GM21576 (cell line): ENCODE measurements around the gene TMX1.
"Not testable (repeated sequence)": the region's sequence is repeated elsewhere in the genome, so short reads cannot be mapped to it uniquely, and the experiment has no call there.

Source experiments
- ATAC-seq: cut with Tn5 transposase; IDR thresholded peaks from one replicate; pipeline ENCODE4 v1.9.1; 2021; ENCODE audit warnings: mild to moderate bottlenecking, moderate library complexity; ENCODE audit not compliant: unreplicated experiment

The TMX1 gene, protein sequence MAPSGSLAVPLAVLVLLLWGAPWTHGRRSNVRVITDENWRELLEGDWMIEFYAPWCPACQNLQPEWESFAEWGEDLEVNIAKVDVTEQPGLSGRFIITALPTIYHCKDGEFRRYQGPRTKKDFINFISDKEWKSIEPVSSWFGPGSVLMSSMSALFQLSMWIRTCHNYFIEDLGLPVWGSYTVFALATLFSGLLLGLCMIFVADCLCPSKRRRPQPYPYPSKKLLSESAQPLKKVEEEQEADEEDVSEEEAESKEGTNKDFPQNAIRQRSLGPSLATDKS

GRCh38 chr14:51239813-51240803 is at the start of gene TMX1:
TMX1 (plus strand) TSS chr14:51240247; CDS start chr14:51240293, 46 bp downstream.
- ATAC-seq: peak; percentile 80

GRCh38 chr14:51201890-51202289 is 38.2 kb upstream of the TMX1 start:
- ATAC-seq: peak; percentile 48

- ATAC-seq: peak; percentile 58
Measured at GRCh38 chr14:51202914-51203665, 37.0 kb upstream of the TMX1 start.

DNA sequence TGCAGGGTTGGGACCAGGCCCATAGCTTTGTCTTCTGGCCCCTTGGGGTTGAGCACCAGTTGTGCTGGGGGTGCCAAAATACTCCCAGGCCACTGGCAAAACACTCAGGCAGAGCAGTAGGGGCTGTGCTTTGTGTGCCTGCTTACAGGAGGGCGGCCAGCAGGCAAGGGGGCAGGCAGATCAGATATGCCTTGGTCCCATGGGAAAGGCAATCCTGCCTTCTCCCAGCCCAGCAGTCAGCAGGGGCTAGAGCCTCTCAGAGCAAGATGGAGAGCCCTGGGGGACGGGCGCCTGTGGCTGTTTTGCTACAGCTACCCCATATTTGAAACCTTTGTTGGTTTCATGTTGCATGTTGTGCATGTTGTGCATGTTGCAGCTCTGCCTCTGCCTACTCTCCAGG is 36.2 kb upstream of the TMX1 start:
- no peak for ATAC-seq

DNA sequence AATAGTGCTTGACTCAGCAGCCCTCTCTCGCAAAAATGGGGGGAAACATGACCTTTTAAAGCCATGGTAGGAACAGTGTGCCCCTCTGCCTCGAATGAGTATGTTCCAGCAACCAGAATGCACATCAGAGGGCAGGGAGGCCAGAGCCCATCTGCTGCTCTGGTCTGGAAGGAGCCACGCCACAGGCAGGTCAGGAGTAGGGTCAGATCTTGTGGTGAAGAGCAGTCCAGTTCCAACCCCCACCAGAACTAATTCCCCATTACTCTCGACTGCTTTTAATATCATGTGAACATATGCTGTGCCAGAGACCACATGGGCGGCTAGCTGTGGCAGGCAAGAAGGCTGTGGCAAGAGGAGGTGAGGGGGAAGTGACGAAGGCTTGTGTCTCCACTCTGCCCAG is 34.6 kb upstream of the TMX1 start:
- ATAC-seq: no peak

DNA sequence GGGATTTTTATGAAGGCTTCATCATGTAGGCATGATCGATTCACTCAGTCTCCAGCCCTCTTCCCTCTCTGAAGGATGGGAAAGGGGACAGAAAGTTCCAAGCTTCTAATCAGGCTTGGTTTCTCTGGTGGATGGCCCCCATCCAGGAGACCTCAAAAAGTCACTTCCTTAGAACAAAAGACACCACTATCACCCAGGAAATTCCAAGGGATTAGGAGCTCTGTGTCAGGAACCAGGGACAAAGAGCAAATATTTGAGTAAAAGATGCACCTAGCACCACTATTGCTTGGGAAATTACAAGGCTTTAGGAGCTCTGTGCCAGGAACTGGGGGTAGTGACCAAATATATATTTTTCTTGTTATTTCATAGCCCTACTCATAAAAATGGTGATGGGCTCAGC is 33.6 kb upstream of the TMX1 start:
- ATAC-seq: no peak

DNA sequence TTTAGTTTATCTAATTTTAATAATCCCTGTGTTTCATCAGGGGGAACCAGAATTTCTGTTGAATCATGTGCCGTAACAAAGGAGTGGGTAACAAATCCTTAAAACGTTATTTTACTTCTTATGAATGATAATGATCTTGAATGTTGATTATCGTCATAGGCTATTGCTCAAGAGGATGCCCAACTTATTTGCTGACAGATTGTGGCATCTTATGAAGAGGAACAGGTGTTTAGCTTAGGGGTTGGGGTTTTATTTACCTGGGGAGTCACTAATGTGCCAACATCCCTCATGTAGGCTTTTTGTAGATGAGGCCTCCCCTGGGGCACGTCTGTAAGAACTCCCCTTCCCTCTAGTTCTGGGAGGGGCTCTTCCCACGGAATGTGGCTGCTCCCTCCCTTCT is 32.4 kb upstream of the TMX1 start:
- no peak for ATAC-seq

DNA sequence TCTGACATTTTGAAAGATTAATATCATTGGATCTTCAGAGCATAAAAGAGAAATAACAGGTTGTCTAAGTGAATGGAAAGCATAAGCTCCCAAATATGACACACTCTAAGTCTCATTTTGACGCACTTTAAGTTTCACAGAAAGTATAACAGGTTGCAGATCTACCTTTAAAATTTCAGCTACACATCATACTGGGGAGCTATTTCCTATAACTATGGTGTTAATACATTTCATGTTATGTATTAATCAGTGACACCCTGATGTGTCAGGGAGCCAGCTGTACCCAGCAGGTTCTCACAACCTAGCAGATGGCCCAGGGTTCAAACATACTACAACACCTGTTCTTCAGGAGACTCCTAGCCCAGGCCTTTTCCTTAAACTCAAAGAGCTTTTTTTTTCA is 31.1 kb upstream of the TMX1 start:
- ATAC-seq: peak; percentile 39

DNA sequence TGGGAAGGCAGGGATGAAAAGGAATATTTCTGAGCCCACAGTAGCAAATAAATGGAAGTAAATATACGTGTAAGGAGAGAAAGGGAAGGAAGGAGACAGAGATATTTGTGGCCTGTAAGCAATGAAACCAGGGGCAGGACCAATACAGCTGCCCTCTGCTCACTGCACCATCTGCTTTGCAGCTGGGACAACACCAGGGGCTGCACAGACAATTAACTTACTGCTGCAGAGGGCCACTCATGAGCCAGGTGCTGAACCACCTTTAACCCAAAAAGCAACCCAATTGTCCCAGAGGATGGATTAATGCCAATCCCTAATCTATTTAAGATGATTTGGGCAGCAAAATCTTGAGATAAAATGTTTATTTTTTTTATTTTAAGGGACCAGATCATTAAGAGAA is 30.6 kb upstream of the TMX1 start:
- ATAC-seq: peak; percentile 72

- ATAC-seq: no peak
Measured at GRCh38 chr14:51210594-51210993, 29.5 kb upstream of the TMX1 start.

DNA sequence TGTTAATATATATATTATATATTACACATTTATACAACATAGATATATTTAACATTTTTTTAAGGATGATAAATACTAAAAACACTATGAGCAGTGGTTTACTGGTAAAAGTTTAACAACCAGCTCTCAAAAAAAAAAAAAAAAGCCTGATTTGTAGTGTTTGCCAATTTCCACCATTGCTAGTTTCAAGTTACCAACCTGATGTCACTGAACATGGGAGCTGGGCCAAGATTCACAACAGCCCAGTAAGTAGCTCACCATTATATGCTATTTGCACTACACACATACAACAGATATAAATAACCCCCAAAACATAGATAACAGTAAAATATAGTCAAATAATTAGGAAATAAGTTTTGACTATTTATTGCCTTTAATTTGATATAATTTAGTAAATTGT is 28.9 kb upstream of the TMX1 start:
- no peak for ATAC-seq

DNA sequence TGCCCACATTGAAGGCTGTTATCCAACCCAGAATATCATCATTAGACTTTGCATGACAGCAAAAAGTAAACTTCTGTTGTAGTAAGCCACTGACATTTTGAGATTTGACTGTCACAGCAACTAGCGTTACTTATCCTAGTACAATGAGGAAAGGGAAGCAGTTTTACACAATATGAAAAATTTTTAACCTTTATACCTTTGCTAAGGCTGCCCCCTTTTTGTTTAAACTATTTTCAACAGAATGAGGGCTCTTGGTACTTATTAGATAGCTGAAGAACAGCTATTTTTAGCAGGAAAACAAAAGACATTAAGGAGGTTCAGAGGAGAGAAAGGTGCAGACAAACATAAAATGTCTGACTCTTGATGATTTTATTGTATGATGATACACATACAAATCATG is 23.4 kb upstream of the TMX1 start:
- ATAC-seq: no peak

GRCh38 chr14:51219473-51220448 is 20.3 kb upstream of the TMX1 start:
- no peak for ATAC-seq

DNA sequence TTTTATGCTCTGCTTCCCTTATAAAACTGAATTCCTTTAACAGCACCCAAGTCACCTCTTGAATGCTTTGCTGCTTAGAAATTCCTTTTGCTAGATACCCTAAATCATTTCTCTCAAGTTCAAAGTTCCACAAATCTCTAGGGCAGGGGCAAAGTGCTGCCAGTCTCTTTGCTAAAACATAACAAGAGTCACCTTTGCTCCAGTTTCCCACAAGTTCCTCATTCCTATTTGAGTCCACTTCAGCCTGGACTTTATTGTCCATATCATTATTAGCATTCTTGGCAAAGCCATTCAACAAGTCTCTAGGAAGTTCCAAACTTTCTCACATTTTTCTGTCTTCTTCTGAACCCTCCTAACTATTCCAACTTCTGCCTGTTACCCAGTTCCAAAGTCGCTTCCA is 16.6 kb upstream of the TMX1 start:
- ATAC-seq: not testable (repeated sequence)

DNA sequence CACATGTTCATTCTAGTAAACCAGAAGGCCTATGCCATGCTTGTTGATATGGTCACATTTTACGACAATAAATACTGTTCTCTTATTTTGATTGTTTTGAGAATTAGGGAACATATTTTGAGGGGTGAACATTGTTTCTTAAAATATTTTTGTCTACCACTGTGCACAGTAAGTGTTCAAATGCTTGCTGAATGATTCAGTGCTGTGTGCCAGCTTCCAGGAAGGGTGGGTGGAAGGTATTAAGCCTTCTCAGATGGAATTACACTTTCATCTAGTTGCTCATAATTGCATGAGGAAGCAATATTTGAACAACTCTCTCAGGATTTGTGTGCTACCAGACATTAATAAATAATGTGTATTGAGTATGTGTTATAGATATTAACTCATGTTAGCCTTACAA is 15.5 kb upstream of the TMX1 start:
- no peak for ATAC-seq

- ATAC-seq: no peak
Measured at GRCh38 chr14:51225751-51226150, 14.3 kb upstream of the TMX1 start.

DNA sequence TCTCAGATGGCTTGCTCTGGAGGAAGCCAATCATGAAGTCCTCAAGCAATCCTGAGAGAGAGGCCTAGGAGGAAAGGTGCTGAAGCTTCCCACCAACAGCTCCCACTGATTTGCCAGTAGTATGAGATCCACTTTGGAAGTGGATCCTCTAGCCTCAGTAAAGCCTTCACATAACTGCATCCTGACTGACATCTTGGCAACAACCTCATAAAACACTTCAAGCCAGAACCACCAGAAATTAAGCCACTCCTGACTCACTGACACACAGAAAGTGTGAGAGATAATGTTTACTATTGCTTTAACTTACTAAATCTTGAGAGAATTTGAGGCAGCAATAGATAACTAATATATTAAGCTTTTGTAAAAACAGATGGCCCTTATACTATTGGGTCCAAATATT is 11.7 kb upstream of the TMX1 start:
- no peak for ATAC-seq

DNA sequence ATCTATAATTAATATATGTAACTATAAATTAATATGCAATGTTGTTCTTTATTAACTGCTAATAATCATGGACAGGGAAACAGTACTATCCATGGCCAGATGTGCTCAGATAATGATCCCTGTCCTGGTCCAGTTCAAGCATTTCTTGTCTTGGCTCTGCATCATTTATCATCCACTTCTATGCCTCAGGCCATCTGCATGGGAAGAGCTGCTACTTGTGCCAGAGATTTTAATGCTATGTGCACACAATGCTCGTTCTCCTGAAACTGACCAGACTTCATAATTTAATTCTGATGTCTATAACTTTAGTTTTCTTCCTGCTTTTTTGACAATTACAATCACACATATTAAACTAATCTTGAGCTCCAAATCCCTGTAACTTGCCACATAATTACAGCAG is 11.2 kb upstream of the TMX1 start:
- ATAC-seq: no peak

GRCh38 chr14:51236314-51236713 is 3.7 kb upstream of the TMX1 start:
- no peak for ATAC-seq

GRCh38 chr14:51240804-51241380 is 845 bp downstream of the TMX1 start:
- no peak for ATAC-seq
